HG03025 (cell line): ENCODE data around the gene GRAP2.

Experiments used
- ATAC-seq: cut with Tn5 transposase; IDR thresholded peaks from one replicate; pipeline ENCODE4 v1.9.1; 2021; ENCODE audit warnings: mild to moderate bottlenecking, moderate library complexity; ENCODE audit not compliant: unreplicated experiment, low FRiP score

The GRAP2 gene

DNA sequence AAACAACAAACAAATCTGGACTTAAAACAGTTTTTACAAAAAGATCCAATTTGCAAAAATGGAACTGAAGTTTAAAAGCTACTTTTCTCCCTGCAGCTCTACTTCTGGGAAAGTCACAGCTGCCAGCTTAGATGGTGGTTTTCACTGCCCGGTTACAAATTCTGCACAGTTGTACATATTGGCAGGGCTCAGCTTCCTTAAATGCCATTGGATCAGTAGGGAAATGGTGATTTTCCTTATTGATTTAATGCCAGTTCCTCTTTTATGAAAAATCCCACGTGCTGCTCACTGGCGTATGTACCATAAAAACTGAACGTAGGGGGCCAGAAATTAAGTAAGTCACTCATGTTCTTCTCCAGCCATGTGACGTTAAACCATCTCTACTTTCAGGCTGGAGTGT is 22.8 kb downstream of the GRAP2 start:
- ATAC-seq, result no peak

DNA sequence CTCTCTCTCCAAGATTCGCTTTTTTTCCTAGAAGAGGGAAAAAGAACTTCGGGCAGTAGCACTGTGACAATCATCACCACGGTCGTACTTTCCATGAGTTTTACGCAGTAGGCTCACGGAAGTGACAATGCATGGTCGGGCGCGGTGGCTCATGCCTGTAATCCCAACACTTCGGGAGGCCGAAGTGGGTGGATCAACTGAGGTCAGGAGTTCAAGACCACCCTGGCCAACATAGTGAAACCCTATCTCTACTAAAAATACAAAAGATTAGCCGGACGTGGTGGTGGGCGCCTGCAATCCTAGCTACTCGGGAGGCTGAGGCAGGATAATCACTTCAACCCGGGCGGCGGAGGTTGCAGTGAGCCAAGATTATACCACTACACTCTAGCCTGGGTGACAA is 23.4 kb downstream of the GRAP2 start:
- no peak for ATAC-seq

DNA sequence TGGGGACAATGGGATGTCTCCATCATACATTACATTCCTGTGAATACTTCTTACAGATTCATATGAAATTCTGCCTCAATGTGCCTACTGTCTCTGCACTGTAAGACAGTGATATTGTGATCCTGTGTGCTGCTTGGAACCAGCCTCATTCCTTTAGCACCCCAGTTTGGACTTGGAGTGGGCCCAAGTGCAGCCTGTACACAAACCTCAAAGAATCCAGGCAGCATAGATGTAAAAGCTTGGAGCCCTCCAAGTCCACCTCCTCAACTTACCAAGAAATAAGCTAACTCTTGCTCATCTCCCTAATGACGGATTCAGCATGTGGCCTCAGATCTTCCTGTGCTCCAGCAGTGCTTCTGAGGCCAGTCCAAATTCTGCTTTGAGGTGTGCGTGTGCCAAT is 24.4 kb downstream of the GRAP2 start:
- no peak for ATAC-seq

DNA sequence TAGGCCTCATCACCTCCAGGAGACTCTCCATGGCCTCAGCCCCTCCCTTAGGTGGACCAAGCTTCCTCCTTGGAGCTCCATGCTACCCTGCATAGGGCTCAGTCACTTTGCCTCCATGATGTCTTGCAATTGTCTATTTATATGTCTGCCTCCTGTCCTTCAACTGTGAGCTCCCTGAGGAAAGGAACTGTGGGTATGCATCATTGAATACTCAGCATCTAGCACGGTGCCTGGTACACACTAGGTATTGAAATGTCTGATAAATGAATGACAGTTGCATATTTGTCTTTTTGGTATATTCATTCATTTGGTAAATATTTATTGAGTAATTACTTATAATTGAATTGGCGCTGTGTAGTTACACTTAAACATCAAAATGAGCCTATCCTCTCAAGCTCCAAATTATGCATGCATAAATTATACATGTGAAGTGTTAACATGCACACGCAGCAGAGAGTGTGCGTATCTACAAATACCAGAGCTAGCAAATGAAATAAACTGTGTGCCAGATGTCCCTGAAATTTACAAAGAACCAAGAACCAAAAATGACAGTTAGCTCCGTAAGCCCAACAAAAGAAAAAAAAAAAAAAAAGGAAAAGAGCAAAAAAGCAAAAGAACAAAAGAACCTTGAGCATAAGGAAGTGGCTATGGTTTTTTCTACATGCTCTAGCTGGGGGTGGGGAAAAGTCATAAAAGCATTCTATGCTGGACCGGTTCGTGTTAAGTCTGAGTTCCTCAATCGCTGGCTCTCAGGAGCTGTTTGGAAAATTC is 25.2 kb downstream of the GRAP2 start:
- ATAC-seq, result no peak

DNA sequence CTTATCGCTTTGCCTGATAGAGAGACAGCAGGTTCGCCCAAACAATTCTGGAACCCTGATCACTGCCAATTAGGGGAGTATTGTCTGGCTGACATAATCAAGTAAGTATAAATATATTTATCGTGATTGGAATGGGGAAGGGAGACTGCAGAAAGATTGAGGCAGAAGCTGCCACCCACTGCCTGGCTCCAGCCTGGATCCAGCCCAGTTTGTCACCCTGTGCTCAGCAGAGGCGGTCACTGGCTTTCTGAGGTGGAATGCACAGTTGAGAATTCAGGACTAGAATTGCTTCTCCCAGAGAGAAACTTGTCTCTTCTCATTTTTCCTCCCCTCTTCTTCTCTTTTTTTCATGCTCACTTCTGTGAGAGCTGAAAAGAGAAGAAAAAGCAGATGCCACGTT is 25.9 kb downstream of the GRAP2 start:
- ATAC-seq, result no peak

DNA sequence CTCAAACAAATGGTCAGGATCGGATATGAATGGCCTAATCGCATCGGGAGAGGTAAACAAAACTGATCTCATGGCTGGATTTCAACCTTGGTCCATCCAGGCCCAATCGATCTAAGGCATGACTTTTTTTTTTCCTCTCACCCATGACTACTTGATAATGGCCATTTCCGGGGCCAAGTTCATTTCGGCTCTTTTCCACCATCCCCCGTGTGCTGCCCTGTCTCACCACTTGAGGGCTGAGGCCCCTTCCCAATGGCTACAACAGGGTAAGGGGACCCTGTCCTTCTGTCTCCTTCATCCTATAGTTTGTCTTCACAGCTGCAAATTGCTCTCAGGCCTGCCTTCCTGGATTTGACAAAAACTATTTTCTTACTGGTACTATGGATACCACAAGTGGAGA is 26.7 kb downstream of the GRAP2 start:
- ATAC-seq, result no peak

DNA sequence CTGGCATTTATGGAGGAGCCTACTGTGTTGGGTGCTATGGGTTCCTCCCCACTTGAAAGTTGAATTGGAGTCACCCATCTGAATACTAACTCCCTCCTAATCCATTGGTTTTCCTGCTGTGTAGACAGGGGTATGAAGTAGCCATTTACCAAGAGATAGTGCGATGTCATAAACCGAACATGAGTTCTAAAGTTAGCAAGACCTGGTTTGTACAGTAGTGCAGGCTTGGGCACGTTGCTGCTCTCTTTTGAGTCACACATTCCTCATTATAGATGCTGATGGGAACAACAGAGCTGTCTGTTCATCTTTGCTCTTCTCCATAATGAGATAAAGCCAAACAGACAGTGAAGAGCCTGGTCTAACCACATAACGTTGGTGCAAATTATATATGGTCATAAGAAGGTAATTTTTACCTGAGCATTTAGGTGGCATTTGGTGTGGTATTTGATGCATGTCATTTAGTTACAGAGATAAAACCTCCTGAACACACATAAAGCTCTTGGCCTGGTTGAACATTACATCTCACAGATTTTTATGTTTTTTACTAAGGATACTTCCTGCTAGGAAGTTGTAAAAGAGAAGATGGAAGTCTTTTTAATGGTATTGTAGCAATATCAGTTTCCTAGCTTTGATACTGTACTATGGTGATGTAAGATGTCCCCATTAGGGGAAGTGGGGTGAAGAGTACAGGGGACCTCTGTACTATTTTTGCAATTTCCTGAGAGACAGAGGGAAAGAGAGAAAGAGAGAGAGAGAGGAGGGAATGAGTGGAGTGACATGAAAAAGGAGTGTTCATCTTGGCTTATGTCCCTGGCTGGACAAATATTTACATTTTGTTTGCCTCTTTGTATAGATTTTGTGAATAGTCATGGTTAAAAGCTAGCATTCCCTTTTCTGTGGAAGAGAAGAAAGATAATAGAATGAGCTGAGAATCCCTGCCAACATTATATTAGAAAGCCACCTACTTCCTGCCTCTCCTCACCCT is 27.9 kb downstream of the GRAP2 start:
- ATAC-seq, result no peak

DNA sequence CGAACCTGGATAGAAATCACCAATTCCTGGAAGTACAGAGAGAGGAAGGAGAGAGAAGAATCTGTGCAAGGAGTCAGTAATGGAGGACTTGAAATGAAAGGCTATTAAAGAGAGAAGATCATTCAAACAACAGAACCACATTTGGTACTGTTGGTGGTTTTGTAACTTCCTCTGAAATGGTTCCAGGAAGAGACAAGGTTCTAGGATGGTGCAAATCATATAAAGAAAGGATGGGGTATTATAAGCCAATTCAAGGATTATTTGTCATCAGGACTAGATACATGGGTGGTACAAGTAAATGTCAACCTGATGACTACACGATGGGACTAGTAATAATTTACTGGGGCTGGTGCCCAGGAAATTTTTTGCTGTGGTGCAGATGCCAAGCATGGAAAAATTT is 30.4 kb downstream of the GRAP2 start:
- ATAC-seq, result no peak

DNA sequence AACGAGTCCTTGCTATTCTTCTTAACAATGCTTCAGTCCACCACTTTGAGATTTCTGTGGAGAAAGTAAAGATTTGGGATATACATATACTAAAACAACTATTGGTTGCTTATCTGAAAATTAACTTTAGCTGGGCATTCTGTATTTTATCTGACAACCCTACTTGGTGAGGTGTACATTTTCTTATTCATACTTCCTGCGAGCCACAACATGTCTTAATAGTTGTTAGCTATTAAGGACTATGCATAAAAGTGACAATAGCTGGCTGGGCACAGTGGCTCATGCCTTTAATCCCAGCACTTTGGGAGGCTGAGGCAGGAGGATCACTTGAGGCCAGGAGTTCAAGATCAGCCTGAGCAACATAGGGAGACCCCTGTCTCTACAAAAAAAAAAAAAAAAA is 31.3 kb downstream of the GRAP2 start:
- ATAC-seq, result no peak

DNA sequence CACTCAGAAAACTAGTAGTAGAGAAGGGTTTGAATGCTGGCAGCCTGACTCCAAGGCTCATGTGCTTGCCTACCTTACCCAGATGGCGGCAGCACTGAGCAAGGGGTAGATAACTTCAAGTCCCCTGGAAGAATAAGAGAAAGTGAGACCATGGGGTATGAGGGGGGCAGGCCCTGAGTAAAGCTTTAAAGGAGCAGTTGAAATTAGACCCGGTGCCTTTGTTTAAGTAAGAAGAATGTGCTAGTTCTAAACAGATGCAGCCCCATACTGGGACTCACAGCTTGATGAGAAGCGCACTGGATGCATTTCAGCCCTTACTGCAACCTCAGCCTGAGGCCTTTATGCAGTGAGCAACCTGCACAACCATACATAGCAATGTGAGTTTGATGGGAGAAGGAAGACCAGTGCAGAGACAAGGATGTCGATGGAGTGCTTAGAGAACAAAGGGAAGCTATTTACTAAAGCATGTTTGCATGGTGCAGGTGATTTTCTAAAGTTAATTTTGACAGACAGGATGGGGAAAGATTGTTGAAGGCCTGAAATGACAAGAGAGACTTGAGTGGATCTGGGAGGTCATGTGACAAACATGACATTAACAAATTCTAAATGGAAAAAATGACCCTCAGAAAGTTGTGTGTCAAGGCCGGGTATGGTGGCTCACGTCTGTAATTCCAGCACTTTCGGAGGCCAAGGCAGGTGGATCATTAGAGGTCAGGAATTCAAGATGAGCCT is 32.2 kb downstream of the GRAP2 start:
- ATAC-seq, result no peak

DNA sequence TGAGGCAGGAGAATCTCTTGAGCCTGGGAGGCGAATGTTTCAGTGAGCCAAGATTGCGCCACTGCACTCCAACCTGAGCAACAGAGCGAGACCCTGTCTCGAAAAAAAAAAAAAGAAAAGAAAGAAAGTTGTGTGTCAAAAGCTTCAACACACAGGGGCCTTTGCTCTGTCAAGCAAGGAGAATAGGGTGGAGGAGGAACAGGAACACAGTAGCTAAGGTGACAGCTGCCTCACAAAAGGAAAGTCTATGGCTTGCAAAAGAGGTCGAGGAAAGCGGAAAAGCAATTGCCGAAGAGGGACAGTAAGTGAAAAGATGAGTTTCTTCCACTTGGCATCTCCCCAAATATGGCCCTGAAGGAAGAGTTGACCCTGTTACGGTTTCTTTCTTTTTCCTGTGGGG is 32.9 kb downstream of the GRAP2 start:
- ATAC-seq, result no peak

DNA sequence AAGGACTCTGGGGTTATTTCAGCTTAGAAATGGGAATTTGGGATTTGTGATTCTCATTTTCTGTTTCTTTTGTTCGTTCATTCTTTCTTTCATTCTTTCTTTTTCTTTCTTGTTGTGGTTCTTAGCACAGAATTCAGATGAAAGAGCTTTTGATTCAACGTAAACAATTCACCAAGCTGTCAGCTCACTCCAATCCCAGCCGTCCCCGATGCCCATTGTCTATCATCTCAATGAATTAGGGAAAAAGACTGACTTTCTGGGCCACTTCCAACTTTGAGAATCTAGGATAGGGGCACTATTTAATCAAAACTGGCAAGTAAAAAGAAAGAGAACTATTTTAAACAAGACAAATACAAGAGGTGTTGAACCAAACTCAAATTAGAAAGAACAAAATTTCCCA is 34.2 kb downstream of the GRAP2 start:
- ATAC-seq, result no peak

DNA sequence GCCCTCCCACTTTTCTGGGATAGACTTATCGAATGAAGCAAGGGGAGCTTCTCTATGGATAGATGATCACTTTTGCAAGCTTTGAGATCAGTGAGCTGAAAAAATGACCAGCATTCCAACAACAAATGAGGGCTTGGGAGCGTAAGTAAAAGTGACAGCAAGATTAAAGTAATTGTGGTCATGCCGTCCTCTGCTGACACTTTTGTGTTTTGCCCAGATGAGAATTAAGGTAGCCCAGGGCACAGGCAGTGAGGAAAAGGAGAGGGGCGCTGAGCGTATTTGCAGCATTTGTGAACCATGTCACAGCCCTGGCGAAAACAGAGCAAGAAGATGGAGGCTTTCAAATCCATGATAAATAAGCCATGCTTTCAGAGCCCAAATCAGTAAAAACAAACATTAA is 34.7 kb downstream of the GRAP2 start:
- no peak for ATAC-seq

DNA sequence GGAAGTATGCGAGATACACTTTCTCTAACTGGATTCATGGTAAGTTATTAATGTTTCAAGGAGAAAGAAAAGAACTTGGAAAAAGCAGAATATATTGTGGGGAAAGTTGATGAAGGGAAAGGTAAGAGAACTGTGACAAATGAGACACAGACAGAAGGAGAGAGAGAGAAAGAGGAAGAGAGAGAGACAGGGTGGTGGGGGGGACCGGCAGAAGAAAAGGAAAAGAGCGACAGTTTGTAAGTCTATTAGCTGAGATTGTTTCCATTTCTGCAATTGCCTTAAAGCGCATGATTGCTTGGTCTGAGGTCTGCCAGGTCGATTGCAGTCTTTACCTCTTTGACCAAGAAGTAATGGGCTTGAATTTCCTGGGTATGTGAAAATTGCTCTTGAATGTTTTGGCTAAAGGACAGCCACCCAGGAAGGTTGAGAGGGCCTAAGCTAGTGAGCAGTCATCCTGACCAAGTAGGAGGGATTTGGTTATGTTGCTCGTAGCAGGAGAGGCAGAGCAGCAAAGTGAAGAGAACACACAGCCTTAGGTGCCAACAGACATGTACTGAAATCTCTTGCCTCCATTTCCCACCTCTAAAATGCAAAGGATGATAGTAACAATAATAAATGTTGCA is 35.8 kb downstream of the GRAP2 start:
- ATAC-seq, result no peak

DNA sequence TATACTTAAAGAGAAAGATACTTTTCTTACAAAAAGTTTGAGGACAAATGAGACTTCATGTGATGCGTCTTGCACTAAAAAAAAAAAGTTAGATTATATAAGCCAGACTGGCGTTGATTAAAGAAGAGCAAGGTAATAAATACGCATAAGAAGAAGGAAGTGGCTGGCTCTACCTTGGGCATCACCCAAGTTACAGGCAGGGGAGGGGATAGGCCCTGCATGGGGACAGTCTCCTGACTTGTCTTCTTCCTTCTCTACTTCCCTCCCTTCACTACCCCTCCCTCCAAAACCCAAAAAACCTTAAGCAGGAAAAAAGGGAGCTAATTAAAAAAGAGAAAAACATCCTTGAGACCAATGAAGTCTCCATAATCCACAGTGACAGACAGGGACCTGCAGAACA is 37.0 kb downstream of the GRAP2 start:
- no peak for ATAC-seq

DNA sequence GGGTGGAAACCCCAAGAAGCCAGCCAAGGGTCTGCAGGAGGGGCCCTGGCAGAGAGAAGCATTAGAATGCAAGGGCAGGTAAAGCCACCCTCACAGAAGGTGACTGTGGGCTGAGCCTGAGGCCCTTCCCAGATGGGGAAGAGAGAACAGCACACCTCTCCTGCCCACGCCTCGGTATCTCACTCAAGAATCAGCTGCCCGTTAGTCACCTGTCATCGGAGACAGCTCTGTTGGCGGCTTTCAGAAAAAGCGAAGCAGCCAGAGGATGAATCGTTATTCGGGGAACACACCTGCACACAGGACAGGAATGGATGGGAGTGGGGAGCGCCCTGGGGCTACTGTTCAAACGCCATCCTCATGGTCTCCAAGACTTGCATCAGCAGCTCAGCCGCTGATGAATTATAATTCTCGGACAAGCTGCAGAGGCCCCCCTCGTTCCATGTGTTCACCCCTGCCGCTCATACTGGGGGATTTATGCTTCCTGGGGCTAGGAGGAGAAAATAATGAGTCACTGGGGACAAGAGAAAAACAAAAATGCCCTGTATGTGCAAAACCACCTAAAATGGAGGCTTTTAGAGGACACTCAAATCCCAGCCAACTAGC is 37.7 kb downstream of the GRAP2 start:
- ATAC-seq, result no peak

DNA sequence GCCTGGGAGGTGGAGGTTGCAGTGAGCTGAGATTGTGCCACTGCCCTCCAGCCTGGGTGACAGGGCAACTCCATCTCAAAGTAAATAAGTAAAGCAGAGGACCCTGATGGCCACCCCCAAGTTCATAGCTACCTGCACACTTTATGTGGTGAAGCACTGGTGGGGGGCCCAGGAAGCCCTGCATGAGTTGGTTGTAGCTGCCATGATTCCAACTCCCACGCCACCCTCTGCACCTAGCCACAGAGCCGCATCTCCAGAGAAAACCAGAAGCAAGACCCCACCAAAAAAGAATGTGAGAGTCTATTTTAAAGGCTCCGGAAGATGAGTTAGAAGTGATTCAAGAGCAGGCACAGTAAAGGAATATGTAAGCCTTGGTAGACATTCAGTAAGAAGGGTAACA is 38.9 kb downstream of the GRAP2 start:
- no peak for ATAC-seq

DNA sequence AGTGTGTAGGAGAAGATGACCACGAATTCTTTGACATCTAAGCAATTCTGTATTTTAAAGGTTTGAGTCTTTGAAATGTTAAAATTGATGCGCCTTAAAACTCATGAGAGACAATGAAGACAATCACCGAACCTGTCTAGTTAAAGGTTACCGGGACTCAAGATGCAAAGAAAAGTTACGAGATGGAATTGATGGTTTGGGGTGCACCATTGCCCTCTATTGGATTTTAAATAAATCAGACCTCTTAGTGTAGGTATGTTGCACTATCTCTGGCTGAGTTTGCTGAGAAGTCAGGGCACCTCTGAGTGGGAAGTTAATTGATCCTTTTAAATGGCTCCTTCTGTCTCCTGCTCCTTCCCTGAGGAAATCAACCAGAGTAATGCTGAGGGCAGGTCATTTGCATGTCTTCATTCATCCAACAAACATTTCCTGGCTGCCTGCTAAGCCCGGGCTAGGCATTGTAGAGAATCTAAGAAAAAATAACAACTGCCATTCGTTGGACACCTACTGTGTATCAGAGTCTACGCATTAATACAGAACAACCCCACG is 39.9 kb downstream of the GRAP2 start:
- ATAC-seq, result no peak

DNA sequence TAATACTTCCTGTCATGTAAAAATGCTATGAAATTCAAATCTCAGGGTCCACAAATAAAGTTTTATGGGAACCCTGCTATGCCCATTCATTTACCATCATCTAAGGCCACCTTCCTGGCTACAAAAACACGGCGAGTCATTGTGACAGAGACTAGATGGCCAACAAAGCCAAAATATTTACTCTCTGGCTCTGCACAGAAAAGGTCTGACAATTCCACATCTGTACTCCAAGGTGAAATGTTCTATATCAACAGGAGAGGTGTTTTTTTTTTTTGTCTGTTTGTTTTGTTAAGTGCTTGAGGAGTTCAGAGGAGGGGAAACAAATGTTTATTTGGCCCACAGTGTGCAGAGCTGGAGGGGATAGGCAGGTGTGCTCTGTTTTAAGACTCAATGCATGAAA is 40.7 kb downstream of the GRAP2 start:
- no peak for ATAC-seq
